NCI-H2081 treated with DMSO at 0.1 percent for 48 hours (cell line): ENCODE results near the gene PHB1.
"Not testable (repeated sequence)": the region's sequence is repeated elsewhere in the genome, so short reads cannot be mapped to it uniquely, and the experiment has no call there.

Experiments used
- DNase-seq: peaks from one replicate; lab custom pipeline; 2025; lab: John Stamatoyannopoulos, UW

Gene PHB1

GRCh38 chr17:49406421-49407061, 8.1 kb downstream of the PHB1 start:
- DNase-seq: no peak

GRCh38 chr17:49404906-49405305, 9.8 kb downstream of the PHB1 start:
- DNase-seq: no peak

DNA sequence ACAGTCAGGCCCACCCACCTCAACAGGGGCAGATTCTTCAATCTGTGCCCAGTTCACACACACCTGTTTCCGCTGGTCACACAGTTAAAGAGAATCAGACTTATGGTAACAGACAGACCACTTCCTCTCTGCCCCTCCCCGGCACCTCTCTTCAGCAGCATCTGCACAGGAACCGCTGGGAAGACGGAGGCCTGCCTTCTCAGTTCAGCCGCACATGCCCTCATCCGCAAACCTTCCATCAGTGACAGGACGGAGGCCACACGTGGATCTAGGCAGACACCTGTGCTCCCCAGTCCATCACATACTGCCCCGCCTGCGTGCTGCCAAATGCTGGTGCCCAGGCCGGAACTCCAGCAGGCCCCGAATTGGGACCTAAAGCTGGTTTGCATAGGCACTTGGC, 10.3 kb downstream of the PHB1 start:
- no peak for DNase-seq

GRCh38 chr17:49403514-49404289, 11.0 kb downstream of the PHB1 start:
- DNase-seq: no peak

DNA sequence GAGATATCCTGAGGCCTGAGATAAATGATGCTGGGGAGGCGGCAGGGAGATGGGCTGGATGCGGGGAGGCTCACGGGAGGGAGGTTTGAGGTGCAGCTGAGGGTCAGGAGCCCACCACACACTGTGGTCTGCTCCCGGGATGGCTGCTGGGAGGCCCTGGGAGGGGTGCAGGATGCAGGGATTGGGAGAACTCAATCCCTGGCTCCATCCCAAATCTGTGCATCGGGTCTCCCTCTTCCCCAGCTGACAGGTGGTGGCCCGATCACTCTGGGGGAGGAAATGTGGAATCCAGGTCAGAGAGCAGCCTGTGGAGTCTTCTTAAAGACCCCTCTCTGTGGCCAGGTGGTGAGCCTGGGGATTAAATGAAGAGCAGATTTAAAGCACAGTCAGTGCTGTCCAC, 12.0 kb downstream of the PHB1 start:
- no peak for DNase-seq

DNA sequence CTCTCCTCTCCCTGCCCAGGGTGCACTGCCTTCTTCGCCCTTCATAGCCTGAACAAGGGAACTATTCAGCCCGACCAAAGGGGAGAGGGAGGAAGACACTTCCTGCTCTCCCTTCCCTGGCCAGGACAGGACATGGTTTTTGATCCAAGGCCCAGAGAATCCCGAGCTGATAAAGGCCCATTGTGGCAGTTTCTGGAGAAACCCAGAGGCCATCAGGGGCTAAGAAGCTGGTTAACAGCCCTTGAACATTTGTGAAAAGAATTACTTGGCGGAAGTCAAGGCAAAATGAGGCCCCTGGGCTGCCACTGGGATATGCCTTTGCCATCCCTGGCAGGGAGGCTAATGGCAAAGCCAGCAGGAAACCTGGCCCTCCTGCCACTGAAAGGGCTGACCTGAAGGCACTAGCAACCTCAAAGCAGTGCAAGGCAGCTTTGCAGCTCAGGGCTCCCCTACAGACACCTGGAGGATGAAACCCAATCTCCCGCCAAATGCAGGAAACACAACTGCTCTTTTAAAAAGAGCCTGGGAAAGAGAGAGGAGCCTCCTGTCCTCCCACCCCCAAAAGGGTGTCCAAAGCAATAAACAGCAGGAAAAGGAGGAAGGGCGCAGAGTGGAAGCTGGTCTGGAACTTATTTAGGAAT, 12.6 kb downstream of the PHB1 start:
- no peak for DNase-seq

GRCh38 chr17:49399995-49400394, 14.7 kb downstream of the PHB1 start:
- no peak for DNase-seq

GRCh38 chr17:49397586-49397985, 17.1 kb downstream of the PHB1 start:
- DNase-seq: no peak

GRCh38 chr17:49393491-49394255, 21.0 kb downstream of the PHB1 start:
- no peak for DNase-seq

DNA sequence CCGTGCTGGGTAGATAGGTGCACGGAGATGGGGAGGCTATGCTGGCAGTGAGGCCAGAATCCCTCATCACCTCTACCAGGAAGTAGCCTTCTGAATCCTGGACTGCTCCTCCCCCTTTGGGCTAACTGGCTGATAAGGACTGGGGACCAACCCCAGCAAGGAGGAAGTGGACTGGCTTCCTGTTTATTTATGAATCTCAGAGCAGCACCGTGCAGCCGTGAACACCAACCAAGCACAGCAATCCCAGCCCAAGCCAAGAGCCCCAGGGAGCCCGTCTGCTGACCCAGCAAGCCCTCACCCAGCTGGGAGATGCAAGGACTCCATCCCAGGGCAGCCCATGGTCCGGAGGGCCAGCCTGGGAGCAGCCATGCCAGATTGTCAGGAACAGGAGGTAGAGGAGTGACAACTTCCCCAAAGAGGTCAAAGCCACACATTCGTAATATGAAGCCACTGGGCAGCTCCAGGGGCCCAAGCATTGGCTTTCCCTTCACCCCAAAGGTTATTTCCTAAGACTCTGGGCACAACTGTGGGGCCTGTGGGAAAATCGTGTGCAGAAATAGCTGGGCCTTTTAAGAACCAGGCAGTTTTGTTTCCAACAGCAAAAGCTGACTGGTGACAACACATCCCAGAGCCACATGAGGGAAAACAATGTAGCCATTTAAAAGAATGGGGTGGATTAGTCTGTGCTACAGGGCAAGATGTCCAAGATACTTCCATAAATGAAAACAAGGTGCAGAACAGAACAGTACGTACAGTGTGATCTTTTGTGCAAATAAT, 23.9 kb downstream of the PHB1 start:
- no peak for DNase-seq

DNA sequence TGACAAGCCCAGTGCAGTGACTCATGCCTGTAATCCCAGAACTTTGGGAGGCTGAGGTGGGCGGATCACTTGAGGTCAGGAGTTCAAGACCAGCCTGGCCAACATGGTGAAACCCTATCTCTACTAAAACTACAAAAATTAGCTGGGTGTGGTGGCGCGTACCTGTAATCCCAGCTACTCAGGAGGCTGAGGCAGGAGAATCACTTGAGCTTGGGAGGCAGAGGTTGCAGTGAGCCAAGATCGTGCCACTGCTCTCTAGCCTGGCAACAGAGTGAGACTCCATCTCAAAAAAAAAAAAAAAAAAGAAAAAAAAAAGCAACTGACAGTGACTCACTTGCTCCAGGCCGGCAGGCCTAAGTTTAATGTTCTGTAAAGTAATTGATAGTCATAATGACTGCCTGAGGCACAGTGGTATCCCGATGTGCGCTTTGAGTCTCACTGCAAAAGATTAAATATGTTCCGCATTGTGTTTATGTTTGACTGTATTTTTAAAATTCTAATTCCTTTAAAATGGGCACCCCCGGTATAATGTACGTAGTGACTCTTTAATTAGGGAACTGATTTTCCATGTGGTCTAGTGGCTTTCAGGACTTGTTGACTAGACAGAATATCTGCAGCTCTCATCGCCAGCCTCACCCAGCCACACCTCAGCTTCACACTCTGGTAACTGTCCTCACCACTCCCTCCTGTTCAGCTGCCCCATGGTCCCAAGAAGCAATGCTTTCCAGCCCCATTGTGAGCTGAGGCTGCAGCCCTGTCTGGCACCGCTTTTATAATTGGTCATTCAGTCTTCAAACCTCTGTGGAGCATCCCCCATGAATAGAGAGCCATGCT, 25.0 kb downstream of the PHB1 start:
- not testable (repeated sequence) for DNase-seq

DNA sequence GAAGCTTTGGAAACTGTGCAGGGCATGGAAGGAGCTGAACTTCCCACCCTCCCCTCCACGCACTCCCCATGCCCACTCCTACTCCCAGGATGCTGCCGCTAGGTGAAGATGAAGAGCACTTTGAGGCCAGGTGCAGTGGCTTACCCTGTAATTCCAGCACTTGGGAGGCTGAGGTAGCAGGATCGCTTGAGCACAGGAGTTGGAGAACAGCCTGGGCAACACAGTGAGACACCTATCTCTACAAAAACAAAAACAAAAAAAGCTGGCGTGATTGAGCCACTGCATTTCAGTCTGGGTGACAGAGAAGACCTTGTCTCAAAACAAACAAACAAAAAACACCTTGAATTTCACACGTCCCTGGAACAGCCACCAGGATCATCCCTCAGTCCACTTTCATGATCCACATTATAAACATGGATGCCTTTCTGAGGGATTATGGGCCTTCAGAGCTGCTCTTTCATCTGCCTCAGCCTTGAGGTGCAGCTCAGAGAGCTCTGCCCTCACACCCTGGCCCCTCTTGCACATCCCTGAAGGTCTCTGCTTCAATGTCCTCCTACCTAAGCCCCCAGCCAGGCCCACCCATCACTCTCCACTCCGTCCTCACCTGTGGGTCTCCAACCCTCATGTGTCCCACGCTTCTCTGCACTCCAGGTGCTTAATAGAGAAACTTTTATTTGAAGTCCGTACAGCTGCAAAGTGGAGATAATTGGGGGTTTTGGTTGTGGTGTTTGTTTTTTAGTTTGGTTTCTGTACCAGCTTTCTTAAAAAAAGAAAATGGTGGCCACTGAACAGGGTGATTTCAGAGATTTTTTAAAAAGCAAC, 25.8 kb downstream of the PHB1 start:
- no peak for DNase-seq

GRCh38 chr17:49388290-49388640, 26.4 kb downstream of the PHB1 start:
- DNase-seq: no peak

- no peak for DNase-seq
These were observed 27.0 kb downstream of the PHB1 start for GRCh38 chr17:49387498-49388289.

GRCh38 chr17:49386373-49386772, 28.3 kb downstream of the PHB1 start:
- DNase-seq: no peak

- no peak for DNase-seq
These were observed 29.7 kb downstream of the PHB1 start for GRCh38 chr17:49384951-49385350.

- no peak for DNase-seq
These were observed 31.6 kb downstream of the PHB1 start for GRCh38 chr17:49383060-49383459.

GRCh38 chr17:49382556-49382955, 32.1 kb downstream of the PHB1 start:
- DNase-seq: no peak

DNA sequence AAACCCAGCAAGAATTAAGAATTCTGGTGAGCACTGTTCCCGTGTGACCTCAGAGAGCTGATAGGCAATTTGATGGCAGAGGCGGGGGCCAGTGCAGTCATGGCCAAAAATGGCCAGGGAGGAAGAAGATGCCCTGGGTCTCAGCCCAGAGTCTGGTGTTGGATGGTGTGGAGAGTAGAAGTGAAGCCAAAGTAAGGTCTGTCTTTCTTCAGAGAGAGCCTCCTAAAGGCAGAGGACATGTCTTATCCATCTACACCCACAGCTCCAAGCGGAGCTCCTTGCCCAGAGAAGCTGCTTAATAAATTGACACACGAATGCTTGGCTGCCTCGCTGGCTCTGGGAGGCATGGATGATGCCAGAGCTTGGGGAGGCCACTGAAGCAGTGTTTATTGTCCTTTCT, 32.9 kb downstream of the PHB1 start:
- DNase-seq: no peak
